Neural cell (in vitro differentiated cells): ENCODE data around the gene ATF7. TPM values are rescaled to one million over a fixed set of nuclear protein-coding genes. Genes with fewer than 3 reads are reported as not detected.

ENCODE experiments used
- H2AFZ ChIP-seq: fragments of 200-600, 300-800 bp; sonication (generic), shearing (Covaris generic); 2 replicates; pipeline ENCODE4 v1.6.0; 2014; ENCODE audit warnings: low read depth, mild to moderate bottlenecking, antibody characterized with exemption, low read length, moderate library complexity
- H3F3A ChIP-seq: fragments of 200-600 bp; shearing (Covaris generic); 2 replicates; pipeline ENCODE4 v1.6.1; 2016; ENCODE audit warnings: mild to moderate bottlenecking, moderate library complexity, mixed read lengths, antibody characterized with exemption, low read length; ENCODE audit not compliant: insufficient read depth, poor library complexity, severe bottlenecking
- H3K27ac ChIP-seq: fragments of 200-600, 300-800 bp; sonication (generic), shearing (Covaris generic); 2 replicates; pipeline ENCODE4 v1.5.1; 2014; ENCODE audit warnings: mild to moderate bottlenecking, low read length, moderate library complexity
- H3K27me3 ChIP-seq: fragments of 300-800, 200-600 bp; sonication (generic), shearing (Covaris generic); 2 replicates; pipeline ENCODE4 v1.6.0; 2014; ENCODE audit warnings: mild to moderate bottlenecking, low read depth, low read length, moderate library complexity; ENCODE audit not compliant: insufficient read depth
- H3K36me3 ChIP-seq: fragments of 300-800, 200-600 bp; sonication (generic), shearing (Covaris generic); 2 replicates; pipeline ENCODE4 v1.5.1; 2014; ENCODE audit warnings: mild to moderate bottlenecking, antibody characterized with exemption, low read length, moderate library complexity; ENCODE audit not compliant: insufficient read depth
- H3K4me2 ChIP-seq: fragments of 300-800, 200-600 bp; sonication (generic), shearing (Covaris generic); 2 replicates; pipeline ENCODE4 v1.6.0; 2014; ENCODE audit warnings: mild to moderate bottlenecking, low read length
- H3K4me3 ChIP-seq: fragments of 300-800, 200-600 bp; sonication (generic), shearing (Covaris generic); 2 replicates; pipeline ENCODE4 v1.5.1; 2014; ENCODE audit warnings: mild to moderate bottlenecking, low read length, moderate library complexity
- H3K79me2 ChIP-seq: fragments of 200-600 bp; shearing (Covaris generic); replicated peaks from 2 replicates; pipeline ENCODE4 v1.6.0; 2014; ENCODE audit warnings: mild to moderate bottlenecking, low read length, moderate library complexity; ENCODE audit not compliant: insufficient read depth
- H3K9ac ChIP-seq: fragments of 300-800, 200-600 bp; sonication (generic), shearing (Covaris generic); 2 replicates; pipeline ENCODE4 v1.6.1; 2016; ENCODE audit warnings: mild to moderate bottlenecking, low read length, mixed read lengths
- H3K9me2 ChIP-seq: fragments of 200-600 bp; shearing (Covaris generic); 2 replicates; pipeline ENCODE4 v1.6.1; 2016; ENCODE audit warnings: mild to moderate bottlenecking, low read length, mixed read lengths; ENCODE audit not compliant: insufficient read depth
- H3K9me3 ChIP-seq: fragments of 200-600, 300-800 bp; sonication (generic), shearing (Covaris generic); 2 replicates; pipeline ENCODE4 v1.6.1; 2016; ENCODE audit warnings: mild to moderate bottlenecking, mixed run types, low read length, moderate library complexity, mixed read lengths
- H4K20me1 ChIP-seq: fragments of 200-600 bp; shearing (Covaris generic); 2 replicates; pipeline ENCODE4 v1.6.1; 2016; ENCODE audit warnings: mild to moderate bottlenecking, mixed run types; ENCODE audit not compliant: insufficient read depth
- EP300 ChIP-seq: fragments of 450-650 bp; conservative IDR thresholded peaks from 2 replicates; pipeline ENCODE4 v1.6.1; 2014; ENCODE audit warnings: antibody characterized with exemption, mild to moderate bottlenecking, moderate library complexity; ENCODE audit not compliant: poor library complexity, severe bottlenecking
- EZH2 ChIP-seq: fragments of 200-600, 300-800 bp; shearing (Covaris generic), sonication (generic); IDR thresholded peaks from 2 replicates; pipeline ENCODE4 v1.6.1; 2014; ENCODE audit warnings: antibody characterized with exemption, low read length, borderline replicate concordance, mild to moderate bottlenecking; ENCODE audit not compliant: insufficient read depth, poor library complexity, severe bottlenecking
- MXI1 ChIP-seq: fragments of 450-650 bp; conservative IDR thresholded peaks from 2 replicates; pipeline ENCODE4 v1.6.1; 2014; ENCODE audit warnings: antibody characterized with exemption, mild to moderate bottlenecking; ENCODE audit not compliant: poor library complexity, severe bottlenecking
- POLR2AphosphoS5 ChIP-seq: IDR thresholded peaks from 2 replicates; pipeline ENCODE4 v1.6.1; 2012
- RAD21 ChIP-seq: fragments of 450-650 bp; conservative IDR thresholded peaks from 2 replicates; pipeline ENCODE4 v1.6.1; 2014; ENCODE audit warnings: antibody characterized with exemption, mild to moderate bottlenecking, moderate library complexity
- SMC3 ChIP-seq: fragments of 450-650 bp; conservative IDR thresholded peaks from 2 replicates; pipeline ENCODE4 v1.6.1; 2014; ENCODE audit warnings: antibody characterized with exemption, mild to moderate bottlenecking, moderate library complexity; ENCODE audit not compliant: poor library complexity
- TAF1 ChIP-seq: IDR thresholded peaks from 2 replicates; pipeline ENCODE4 v1.6.1; 2012; ENCODE audit warnings: low read depth
- polyA plus RNA-seq: library from polyadenylated mRNA; depleted of rRNA; stranded (reverse); fragments of >200 nt; gene quantifications from 2 replicates; pipeline ENCODE4 v1.2.3, GENCODE V29; 2014
- TF ChIP-seq, protein P1 (sequence below): fragments of 450-650 bp; IDR thresholded peaks from 2 replicates; pipeline ENCODE4 v1.5.1; 2014; ENCODE audit warnings: antibody characterized with exemption, mild to moderate bottlenecking, moderate library complexity; ENCODE audit not compliant: poor library complexity, severe bottlenecking
- TF ChIP-seq, protein P2 (sequence below): IDR thresholded peaks from 2 replicates; pipeline ENCODE4 v1.6.1; 2012; ENCODE audit warnings: borderline replicate concordance

Gene ATF7
- polyA plus RNA-seq, 1 donor from 2014 or later: 6.3 TPM

DNA sequence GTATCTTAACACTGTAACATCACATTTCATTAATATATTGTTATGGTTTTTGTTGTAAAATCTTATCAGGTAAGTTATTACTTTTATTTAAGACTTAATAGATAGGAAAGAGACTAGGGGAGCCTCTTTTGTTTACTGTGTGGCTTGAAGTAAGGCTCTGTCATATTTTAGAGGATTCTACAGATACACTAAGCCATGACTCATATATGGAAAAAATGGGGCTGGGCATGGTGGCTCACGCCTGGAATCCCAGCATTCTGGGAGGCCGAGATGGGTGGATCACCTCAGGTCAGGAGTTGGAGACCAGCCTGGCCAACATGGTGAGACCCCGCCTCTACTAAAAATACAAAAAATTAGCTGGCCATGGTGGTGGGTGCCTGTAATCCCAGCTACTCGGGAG lies 95.3 kb downstream of the ATF7 start:
- Histone ChIP-seq H3K36me3 (peaks cover 6% of the 10 kb centered on the region), H3K4me2 (no peak overlapping the region), H3K79me2 (no peaks in the 10 kb centered on the region), H2AFZ (no peak overlapping the region), H3K9me3 (no peaks in the 10 kb centered on the region), H3K9ac (no peak overlapping the region), H3K27ac (no peak overlapping the region), H3F3A (no peaks in the 10 kb centered on the region), H4K20me1 (no peaks in the 10 kb centered on the region), H3K4me3 (no peak overlapping the region), H3K9me2 (no peaks in the 10 kb centered on the region), H3K27me3 (no peaks in the 10 kb centered on the region)
- TF ChIP-seq SMC3: no peak
- no peak for TF ChIP-seq RAD21
- TF ChIP-seq, protein P1, sequence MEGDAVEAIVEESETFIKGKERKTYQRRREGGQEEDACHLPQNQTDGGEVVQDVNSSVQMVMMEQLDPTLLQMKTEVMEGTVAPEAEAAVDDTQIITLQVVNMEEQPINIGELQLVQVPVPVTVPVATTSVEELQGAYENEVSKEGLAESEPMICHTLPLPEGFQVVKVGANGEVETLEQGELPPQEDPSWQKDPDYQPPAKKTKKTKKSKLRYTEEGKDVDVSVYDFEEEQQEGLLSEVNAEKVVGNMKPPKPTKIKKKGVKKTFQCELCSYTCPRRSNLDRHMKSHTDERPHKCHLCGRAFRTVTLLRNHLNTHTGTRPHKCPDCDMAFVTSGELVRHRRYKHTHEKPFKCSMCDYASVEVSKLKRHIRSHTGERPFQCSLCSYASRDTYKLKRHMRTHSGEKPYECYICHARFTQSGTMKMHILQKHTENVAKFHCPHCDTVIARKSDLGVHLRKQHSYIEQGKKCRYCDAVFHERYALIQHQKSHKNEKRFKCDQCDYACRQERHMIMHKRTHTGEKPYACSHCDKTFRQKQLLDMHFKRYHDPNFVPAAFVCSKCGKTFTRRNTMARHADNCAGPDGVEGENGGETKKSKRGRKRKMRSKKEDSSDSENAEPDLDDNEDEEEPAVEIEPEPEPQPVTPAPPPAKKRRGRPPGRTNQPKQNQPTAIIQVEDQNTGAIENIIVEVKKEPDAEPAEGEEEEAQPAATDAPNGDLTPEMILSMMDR: no peak
- TF ChIP-seq POLR2AphosphoS5: no peak
- no peak for TF ChIP-seq EZH2
- TF ChIP-seq EP300: no peak
- TF ChIP-seq TAF1: no peak
- TF ChIP-seq, protein P2, sequence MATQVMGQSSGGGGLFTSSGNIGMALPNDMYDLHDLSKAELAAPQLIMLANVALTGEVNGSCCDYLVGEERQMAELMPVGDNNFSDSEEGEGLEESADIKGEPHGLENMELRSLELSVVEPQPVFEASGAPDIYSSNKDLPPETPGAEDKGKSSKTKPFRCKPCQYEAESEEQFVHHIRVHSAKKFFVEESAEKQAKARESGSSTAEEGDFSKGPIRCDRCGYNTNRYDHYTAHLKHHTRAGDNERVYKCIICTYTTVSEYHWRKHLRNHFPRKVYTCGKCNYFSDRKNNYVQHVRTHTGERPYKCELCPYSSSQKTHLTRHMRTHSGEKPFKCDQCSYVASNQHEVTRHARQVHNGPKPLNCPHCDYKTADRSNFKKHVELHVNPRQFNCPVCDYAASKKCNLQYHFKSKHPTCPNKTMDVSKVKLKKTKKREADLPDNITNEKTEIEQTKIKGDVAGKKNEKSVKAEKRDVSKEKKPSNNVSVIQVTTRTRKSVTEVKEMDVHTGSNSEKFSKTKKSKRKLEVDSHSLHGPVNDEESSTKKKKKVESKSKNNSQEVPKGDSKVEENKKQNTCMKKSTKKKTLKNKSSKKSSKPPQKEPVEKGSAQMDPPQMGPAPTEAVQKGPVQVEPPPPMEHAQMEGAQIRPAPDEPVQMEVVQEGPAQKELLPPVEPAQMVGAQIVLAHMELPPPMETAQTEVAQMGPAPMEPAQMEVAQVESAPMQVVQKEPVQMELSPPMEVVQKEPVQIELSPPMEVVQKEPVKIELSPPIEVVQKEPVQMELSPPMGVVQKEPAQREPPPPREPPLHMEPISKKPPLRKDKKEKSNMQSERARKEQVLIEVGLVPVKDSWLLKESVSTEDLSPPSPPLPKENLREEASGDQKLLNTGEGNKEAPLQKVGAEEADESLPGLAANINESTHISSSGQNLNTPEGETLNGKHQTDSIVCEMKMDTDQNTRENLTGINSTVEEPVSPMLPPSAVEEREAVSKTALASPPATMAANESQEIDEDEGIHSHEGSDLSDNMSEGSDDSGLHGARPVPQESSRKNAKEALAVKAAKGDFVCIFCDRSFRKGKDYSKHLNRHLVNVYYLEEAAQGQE: no peak
- TF ChIP-seq MXI1: no peak

DNA sequence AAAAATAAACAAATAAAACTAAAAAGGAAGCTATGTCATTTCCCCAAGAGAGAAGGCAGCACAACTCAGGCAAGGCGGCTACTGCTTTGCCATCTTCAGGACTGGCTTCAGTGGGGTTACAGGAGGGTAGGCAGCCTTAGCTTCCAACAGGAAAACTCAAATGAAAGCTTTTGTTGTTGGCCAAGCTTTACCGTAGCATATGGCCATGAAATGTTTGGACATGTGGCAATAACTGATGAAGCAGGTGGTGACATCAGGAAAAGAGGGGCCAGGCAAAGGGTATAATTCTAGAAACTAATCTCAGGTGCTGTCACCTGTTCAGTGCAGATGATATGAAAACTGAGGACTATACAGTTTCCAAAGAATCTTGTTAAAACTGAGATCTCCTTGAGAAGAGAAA lies 96.1 kb downstream of the ATF7 start:
- Histone ChIP-seq H3K36me3 (peaks cover 6% of the 10 kb centered on the region), H3K4me3 (no peak overlapping the region), H4K20me1 (no peaks in the 10 kb centered on the region), H3K27ac (no peak overlapping the region), H3K9me3 (no peaks in the 10 kb centered on the region), H3K9ac (no peak overlapping the region), H3F3A (no peaks in the 10 kb centered on the region), H3K27me3 (no peaks in the 10 kb centered on the region), H2AFZ (no peak overlapping the region), H3K9me2 (no peaks in the 10 kb centered on the region), H3K79me2 (no peaks in the 10 kb centered on the region), H3K4me2 (no peak overlapping the region)
- TF ChIP-seq TAF1 (no peak), RAD21 (no peak), MXI1 (no peak), EZH2 (no peak), SMC3 (no peak), POLR2AphosphoS5 (no peak), EP300 (no peak)
- TF ChIP-seq, protein P2: no peak
